Esophagus squamous epithelium (tissue), 4 donors: ENCODE measurements around the gene HECTD4.

ENCODE experiments used
- POLR2A ChIP-seq, 4 donors: fragments of 450-650 bp; IDR thresholded peaks; one replicate each; pipeline ENCODE4 v1.6.1; 2017; ENCODE audit warnings: antibody characterized with exemption in 4 of 4, mild to moderate bottlenecking in 4 of 4, moderate library complexity in 3 of 4
- TF ChIP-seq, protein P1 (sequence below), 6 experiments: fragments of 450-650 bp in 4 of 6; fragments of 200-600 bp in 2 of 6; sonication (generic) in 2 of 6; IDR thresholded peaks; one replicate each; pipeline ENCODE4 v1.5.1; 2016 to 2019; ENCODE audit warnings: antibody characterized with exemption in 6 of 6, mild to moderate bottlenecking in 4 of 6, moderate library complexity in 4 of 6

- TF ChIP-seq, protein P1, sequence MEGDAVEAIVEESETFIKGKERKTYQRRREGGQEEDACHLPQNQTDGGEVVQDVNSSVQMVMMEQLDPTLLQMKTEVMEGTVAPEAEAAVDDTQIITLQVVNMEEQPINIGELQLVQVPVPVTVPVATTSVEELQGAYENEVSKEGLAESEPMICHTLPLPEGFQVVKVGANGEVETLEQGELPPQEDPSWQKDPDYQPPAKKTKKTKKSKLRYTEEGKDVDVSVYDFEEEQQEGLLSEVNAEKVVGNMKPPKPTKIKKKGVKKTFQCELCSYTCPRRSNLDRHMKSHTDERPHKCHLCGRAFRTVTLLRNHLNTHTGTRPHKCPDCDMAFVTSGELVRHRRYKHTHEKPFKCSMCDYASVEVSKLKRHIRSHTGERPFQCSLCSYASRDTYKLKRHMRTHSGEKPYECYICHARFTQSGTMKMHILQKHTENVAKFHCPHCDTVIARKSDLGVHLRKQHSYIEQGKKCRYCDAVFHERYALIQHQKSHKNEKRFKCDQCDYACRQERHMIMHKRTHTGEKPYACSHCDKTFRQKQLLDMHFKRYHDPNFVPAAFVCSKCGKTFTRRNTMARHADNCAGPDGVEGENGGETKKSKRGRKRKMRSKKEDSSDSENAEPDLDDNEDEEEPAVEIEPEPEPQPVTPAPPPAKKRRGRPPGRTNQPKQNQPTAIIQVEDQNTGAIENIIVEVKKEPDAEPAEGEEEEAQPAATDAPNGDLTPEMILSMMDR (IDR thresholded peaks at IDR 0.05), result no peak
- TF ChIP-seq POLR2A (IDR thresholded peaks at IDR 0.05), result no peak
These were observed 168.2 kb downstream of the HECTD4 start for GRCh38 chr12:112214064-112214463.
